HEK293 (cell line): ENCODE results near the gene ZNF426.

Source experiments
- CTCF ChIA-PET: fragments of 350-600 bp; formaldehyde crosslinking; extraction: SDS; loops from one replicate; lab custom pipeline; 2021; ENCODE audit warnings: antibody characterized with exemption; lab: Yijun Ruan, JAX
- POLR2A ChIA-PET: fragments of 300-600 bp; formaldehyde crosslinking; extraction: SDS; loops from one replicate; lab custom pipeline; 2020; ENCODE audit warnings: antibody characterized with exemption, inconsistent platforms; lab: Yijun Ruan, JAX
- H3K27ac ChIP-seq: fragments of 200-500 bp; sonication (Bioruptor generic); 2 replicates; pipeline ENCODE4 v1.5.1; 2014; ENCODE audit warnings: low read depth, low read length, control low read depth, inconsistent platforms; ENCODE audit errors: extremely low read depth
- H3K36me3 ChIP-seq, 2 experiments: fragments of 200-500 bp in 1 of 2; sonication (Bioruptor generic) in 1 of 2; 1 replicate in 1 of 2; 2 replicates in 1 of 2; pipeline ENCODE4 v1.5.1; 2014 to 2017; ENCODE audit warnings: inconsistent platforms in 2 of 2, low read length in 2 of 2; ENCODE audit not compliant: control insufficient read depth in 2 of 2, insufficient read depth in 1 of 2
- H3K4me1 ChIP-seq: fragments of 200-500 bp; sonication (Bioruptor generic); 2 replicates; pipeline ENCODE4 v1.5.1; 2014; ENCODE audit warnings: mild to moderate bottlenecking, low read length, inconsistent platforms; ENCODE audit not compliant: control insufficient read depth, insufficient read depth
- H3K4me3 ChIP-seq: 2 replicates; pipeline ENCODE4 v1.5.1; 2011; ENCODE audit warnings: low read depth, mild to moderate bottlenecking, control low read depth, low read length, moderate library complexity
- H3K9me3 ChIP-seq: fragments of 200-500 bp; sonication (Bioruptor generic); 2 replicates; pipeline ENCODE4 v1.5.1; 2014; ENCODE audit warnings: low read depth, low read length, inconsistent platforms; ENCODE audit not compliant: control insufficient read depth, insufficient read depth
- BCL11B ChIP-seq: fragments of 450-650 bp; formaldehyde crosslinking; IDR thresholded peaks from 2 replicates; pipeline ENCODE4 v1.5.1; 2016; ENCODE audit warnings: low read depth, missing biosample characterization, missing genetic modification characterization
- GLIS1 ChIP-seq: fragments of 450-650 bp; formaldehyde crosslinking; IDR thresholded peaks from 2 replicates; pipeline ENCODE4 v1.5.1; 2016; ENCODE audit warnings: missing biosample characterization, missing genetic modification characterization
- KLF17 ChIP-seq: fragments of 450-650 bp; formaldehyde crosslinking; IDR thresholded peaks from 2 replicates; pipeline ENCODE4 v1.5.1; 2016; ENCODE audit warnings: missing biosample characterization, missing genetic modification characterization
- KLF7 ChIP-seq: fragments of 450-650 bp; formaldehyde crosslinking; IDR thresholded peaks from 2 replicates; pipeline ENCODE4 v1.5.1; 2016; ENCODE audit warnings: missing biosample characterization, missing genetic modification characterization, borderline replicate concordance
- SCRT1 ChIP-seq: fragments of 450-650 bp; formaldehyde crosslinking; IDR thresholded peaks from 2 replicates; pipeline ENCODE4 v1.5.1; 2016; ENCODE audit warnings: missing biosample characterization, missing genetic modification characterization, borderline replicate concordance
- SCRT2 ChIP-seq: fragments of 450-650 bp; formaldehyde crosslinking; IDR thresholded peaks from 2 replicates; pipeline ENCODE4 v1.5.1; 2016; ENCODE audit warnings: missing biosample characterization, missing genetic modification characterization
- SP2 ChIP-seq: fragments of 450-650 bp; formaldehyde crosslinking; IDR thresholded peaks from 2 replicates; pipeline ENCODE4 v1.5.1; 2016; ENCODE audit warnings: missing biosample characterization, missing genetic modification characterization
- YY1 ChIP-seq: fragments of 450-650 bp; formaldehyde crosslinking; IDR thresholded peaks from 2 replicates; pipeline ENCODE4 v1.5.1; 2018; ENCODE audit warnings: missing biosample characterization, missing genetic modification characterization
- ZBTB11 ChIP-seq: fragments of 450-650 bp; formaldehyde crosslinking; conservative IDR thresholded peaks from 2 replicates; pipeline ENCODE4 v1.5.1; 2016; ENCODE audit warnings: low read depth, missing biosample characterization, missing genetic modification characterization
- ZBTB20 ChIP-seq: fragments of 450-650 bp; formaldehyde crosslinking; IDR thresholded peaks from 2 replicates; pipeline ENCODE4 v1.5.1; 2016; ENCODE audit warnings: missing biosample characterization, missing genetic modification characterization
- ZBTB21 ChIP-seq: fragments of 450-650 bp; formaldehyde crosslinking; IDR thresholded peaks from 2 replicates; pipeline ENCODE4 v1.5.1; 2017; ENCODE audit warnings: missing biosample characterization, missing genetic modification characterization
- ZBTB44 ChIP-seq: fragments of 450-650 bp; IDR thresholded peaks from 2 replicates; pipeline ENCODE4 v1.5.1; 2018; ENCODE audit warnings: missing biosample characterization, mild to moderate bottlenecking, missing genetic modification characterization
- ZNF341 ChIP-seq: fragments of 450-650 bp; formaldehyde crosslinking; IDR thresholded peaks from 2 replicates; pipeline ENCODE4; 2016; ENCODE audit warnings: low read depth, missing biosample characterization, missing genetic modification characterization
- ZNF518A ChIP-seq: fragments of 450-650 bp; formaldehyde crosslinking; conservative IDR thresholded peaks from 2 replicates; pipeline ENCODE4 v1.5.1; 2016; ENCODE audit warnings: low read depth, missing biosample characterization, missing genetic modification characterization
- ZNF654 ChIP-seq: fragments of 450-650 bp; formaldehyde crosslinking; IDR thresholded peaks from 2 replicates; pipeline ENCODE4 v1.5.1; 2016; ENCODE audit warnings: low read depth, missing biosample characterization, missing genetic modification characterization
- ZNF692 ChIP-seq: fragments of 450-650 bp; formaldehyde crosslinking; IDR thresholded peaks from 2 replicates; pipeline ENCODE4 v1.5.1; 2016; ENCODE audit warnings: missing biosample characterization, missing genetic modification characterization
- ZNF747 ChIP-seq: fragments of 450-650 bp; formaldehyde crosslinking; IDR thresholded peaks from 2 replicates; pipeline ENCODE4 v1.5.1; 2016; ENCODE audit warnings: missing biosample characterization, missing genetic modification characterization
- ZXDB ChIP-seq: fragments of 450-650 bp; formaldehyde crosslinking; IDR thresholded peaks from 2 replicates; pipeline ENCODE4 v1.5.1; 2016; ENCODE audit warnings: missing biosample characterization, missing genetic modification characterization

ZNF426 gene

GRCh38 chr19:9586764-9587163 lies 48.3 kb upstream of the ZNF426 start:
- Histone ChIP-seq H3K36me3 (peaks cover 6 to 8% of the 10 kb centered on the region in 2 experiments; a peak in 2 of 3 replicates), H3K27ac (no peak overlapping the region), H3K4me1 (no peaks in the 10 kb centered on the region), H3K4me3 (no peak overlapping the region), H3K9me3 (no peaks in the 10 kb centered on the region)
- ChIA-PET CTCF (interaction anchor here (0.6 to 2.3 kb wide), 13 partner anchors 15 to 346 kb away, joined by 3 to 19 read pairs (median 4); partner anchors contain the start of gene ZNF559), POLR2A (interaction anchor here (0.6 kb wide), 1 partner anchor 12 kb away, joined by 3 read pairs; no protein-coding TSS in a partner anchor)
- TF ChIP-seq ZNF654 (peak; percentile 63), SCRT1 (tag by site-specific recombination) (0 out of 2 replicates have a peak, but pooled peaks have one; percentile 44), SCRT2 (peak; percentile 72; the same call in 1 of the 2 replicates), KLF17 (tag by site-specific recombination) (no peak)

- ChIA-PET POLR2A (no interaction called here), CTCF (interaction anchor here (0.5 to 1.0 kb wide), 3 partner anchors 211 to 849 kb away, joined by 3 to 5 read pairs (median 4); no protein-coding TSS in a partner anchor)
- peak within 1 kb of the TSS; percentile 80 for H3K27ac ChIP-seq
- H3K9me3 ChIP-seq: no peaks in the 10 kb centered on the region
- peak within 1 kb of the TSS; percentile 100 for H3K4me3 ChIP-seq
- no peaks in the 10 kb centered on the region for H3K4me1 ChIP-seq
- peaks cover 15 to 32% of the 10 kb centered on the region in 2 experiments; a peak in 2 of 3 replicates for H3K36me3 ChIP-seq
- TF ChIP-seq ZBTB11 (tag by site-specific recombination) (peak; percentile 95), ZNF341 (tag by site-specific recombination) (peak; percentile 15; the same call in 1 of the 2 replicates), YY1 (tag by site-specific recombination) (peak; percentile 77), SP2 (peak; percentile 82), ZNF518A (tag by site-specific recombination) (peak; percentile 76), KLF7 (tag by site-specific recombination) (0 out of 2 replicates have a peak, but pooled peaks have one; percentile 13), GLIS1 (peak; percentile 71), BCL11B (tag by site-specific recombination) (peak; percentile 91), ZBTB21 (peak; percentile 56), ZNF692 (tag by site-specific recombination) (peak; percentile 95), ZBTB44 (no peak), ZXDB (tag by site-specific recombination) (peak; percentile 75), ZBTB20 (tag by site-specific recombination) (peak; percentile 39; the same call in 1 of the 2 replicates), ZNF747 (no peak)
Measured at GRCh38 chr19:9584073-9584833, 45.8 kb upstream of the ZNF426 start, which contains the start of gene ZNF121. ZNF121 (minus strand) TSS chr19:9584504; CDS start chr19:9568097, 16,407 bp downstream.
